Panc1 (cell line): ENCODE measurements around the gene SYNGR4. TPM values are rescaled to one million over a fixed set of nuclear protein-coding genes. Genes with fewer than 3 reads are reported as not detected.

Source experiments
- ATAC-seq: fragments of 200-7000 bp; cut with Tn5 transposase; 2 replicates; pipeline ENCODE4 v1.9.1; 2020; ENCODE audit warnings: mild to moderate bottlenecking, moderate library complexity
- BruUV-seq: library from RNA; stranded (reverse); fragments of 400-500 nt; replicated peaks from 2 replicates; lab custom pipeline; 2021; lab: Mats Ljungman, UMichigan
- CTCF ChIA-PET: fragments of 300-600 bp; sonication (Branson Sonifier 250); formaldehyde crosslinking; loops from one replicate; lab custom pipeline; 2022; ENCODE audit warnings: antibody characterized with exemption; lab: Charles Lee
- POLR2A ChIA-PET: fragments of 300-600 bp; sonication (Branson Sonifier 250); formaldehyde crosslinking; loops from one replicate; lab custom pipeline; 2022; ENCODE audit warnings: antibody characterized with exemption; lab: Charles Lee
- DNase-seq: peaks from one replicate; pipeline ENCODE4 v3.0.0-alpha.2; 2010; ENCODE audit warnings: low read depth, low spot score
- H3K27ac ChIP-seq: 2 replicates; pipeline ENCODE4 v1.5.1; 2011; ENCODE audit warnings: mild to moderate bottlenecking, low read length, inconsistent platforms
- H3K27me3 ChIP-seq: fragments of 200-500 bp; sonication (Bioruptor generic); 2 replicates; pipeline ENCODE4 v1.6.0; 2014; ENCODE audit warnings: low read length, inconsistent platforms; ENCODE audit not compliant: control insufficient read depth, insufficient read depth
- H3K36me3 ChIP-seq: fragments of 200-500 bp; sonication (Bioruptor generic); 2 replicates; pipeline ENCODE4 v1.5.1; 2014; ENCODE audit warnings: inconsistent platforms, mild to moderate bottlenecking, low read length, moderate library complexity; ENCODE audit not compliant: control insufficient read depth, insufficient read depth
- H3K4me1 ChIP-seq: 2 replicates; pipeline ENCODE4 v1.5.1; 2011; ENCODE audit warnings: inconsistent platforms, mild to moderate bottlenecking, low read length, moderate library complexity; ENCODE audit not compliant: control insufficient read depth, insufficient read depth
- H3K4me3 ChIP-seq, 2 experiments: 2 replicates each; pipeline ENCODE4 v1.5.1; 2011 to 2012; ENCODE audit warnings: low read depth in 2 of 2, low read length in 2 of 2, mild to moderate bottlenecking in 2 of 2, inconsistent platforms in 1 of 2, moderate library complexity in 1 of 2
- H3K9me3 ChIP-seq: fragments of 200-500 bp; sonication (Bioruptor generic); 2 replicates; pipeline ENCODE4 v1.5.1; 2014; ENCODE audit warnings: low read depth, mild to moderate bottlenecking, inconsistent platforms, low read length, moderate library complexity; ENCODE audit not compliant: control insufficient read depth, insufficient read depth
- POLR2AphosphoS5 ChIP-seq: IDR thresholded peaks from 2 replicates; pipeline ENCODE4 v1.6.1; 2012; ENCODE audit warnings: mild to moderate bottlenecking, low read depth, low read length, moderate library complexity
- SIN3A ChIP-seq: IDR thresholded peaks from 2 replicates; pipeline ENCODE4 v1.6.1; 2012; ENCODE audit warnings: low read depth, mild to moderate bottlenecking, low read length, moderate library complexity, borderline replicate concordance; ENCODE audit not compliant: insufficient read depth
- TCF7L2 ChIP-seq: IDR thresholded peaks from 2 replicates; pipeline ENCODE4 v1.6.1; 2011; ENCODE audit warnings: mild to moderate bottlenecking, low read depth, low read length, inconsistent platforms
- in situ Hi-C: cut with HindIII; loops from 2 replicates; pipeline ENCODE4 v1.10.0; 2016; ENCODE audit warnings: low sequenced_read_pairs, low pct_unique_long_range_greater_than_20kb
- intact Hi-C: fragments of 100-400 bp; cut with micrococcal nuclease; formaldehyde crosslinking; loops from one replicate; pipeline ENCODE4 v1.10.0; 2022; ENCODE audit not compliant: unreplicated experiment
- total RNA-seq: library from RNA; stranded (reverse); gene quantifications from one replicate; pipeline ENCODE4 v1.2.1, GENCODE V29; 2021; ENCODE audit not compliant: unreplicated experiment
- TF ChIP-seq, protein P1 (sequence below): fragments of 450-650 bp; IDR thresholded peaks from 2 replicates; pipeline ENCODE4 v1.5.1; 2017; ENCODE audit warnings: mild to moderate bottlenecking
- TF ChIP-seq, protein P2 (sequence below), 2 experiments: IDR thresholded peaks; 2 replicates each; pipeline ENCODE4 v1.6.1; 2011 to 2012; ENCODE audit warnings: low read depth in 2 of 2, control low read depth in 1 of 2, low read length in 1 of 2, mild to moderate bottlenecking in 1 of 2, moderate library complexity in 1 of 2; ENCODE audit not compliant: insufficient read depth in 1 of 2

The SYNGR4 gene
- total RNA-seq, 1 experiment from 2014 or later: 0.39 TPM

DNA sequence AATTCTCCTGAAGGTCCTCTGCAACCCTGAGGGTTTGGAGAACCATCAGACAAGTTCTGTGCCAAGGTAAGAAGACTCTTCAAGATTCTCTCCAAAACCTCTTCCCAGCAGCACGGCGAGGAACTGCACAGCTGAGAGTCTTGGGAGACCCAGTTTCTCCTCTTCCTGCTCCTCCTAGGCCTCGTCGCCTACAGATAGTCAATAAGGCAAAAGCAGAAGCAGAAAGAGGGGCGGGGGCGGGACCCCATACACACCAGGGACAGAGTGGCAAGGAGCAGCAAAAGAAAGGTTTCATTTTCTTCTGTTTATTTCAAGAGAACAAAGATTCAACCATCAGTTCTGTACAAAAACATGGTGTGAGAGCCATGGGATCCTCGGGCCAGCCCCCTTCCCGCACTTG is 18.1 kb downstream of the SYNGR4 start:
- no peak for ATAC-seq
- Histone ChIP-seq H3K4me3 (no peak overlapping the region), H3K4me1 (no peaks in the 10 kb centered on the region), H3K9me3 (no peaks in the 10 kb centered on the region), H3K27ac (no peak overlapping the region), H3K27me3 (no peaks in the 10 kb centered on the region), H3K36me3 (no peaks in the 10 kb centered on the region; the same call in 1 of the 2 replicates)
- no TSS peak for BruUV-seq
- TF ChIP-seq SIN3A (no peak), POLR2AphosphoS5 (no peak), TCF7L2 (no peak)
- TF ChIP-seq, protein P1, sequence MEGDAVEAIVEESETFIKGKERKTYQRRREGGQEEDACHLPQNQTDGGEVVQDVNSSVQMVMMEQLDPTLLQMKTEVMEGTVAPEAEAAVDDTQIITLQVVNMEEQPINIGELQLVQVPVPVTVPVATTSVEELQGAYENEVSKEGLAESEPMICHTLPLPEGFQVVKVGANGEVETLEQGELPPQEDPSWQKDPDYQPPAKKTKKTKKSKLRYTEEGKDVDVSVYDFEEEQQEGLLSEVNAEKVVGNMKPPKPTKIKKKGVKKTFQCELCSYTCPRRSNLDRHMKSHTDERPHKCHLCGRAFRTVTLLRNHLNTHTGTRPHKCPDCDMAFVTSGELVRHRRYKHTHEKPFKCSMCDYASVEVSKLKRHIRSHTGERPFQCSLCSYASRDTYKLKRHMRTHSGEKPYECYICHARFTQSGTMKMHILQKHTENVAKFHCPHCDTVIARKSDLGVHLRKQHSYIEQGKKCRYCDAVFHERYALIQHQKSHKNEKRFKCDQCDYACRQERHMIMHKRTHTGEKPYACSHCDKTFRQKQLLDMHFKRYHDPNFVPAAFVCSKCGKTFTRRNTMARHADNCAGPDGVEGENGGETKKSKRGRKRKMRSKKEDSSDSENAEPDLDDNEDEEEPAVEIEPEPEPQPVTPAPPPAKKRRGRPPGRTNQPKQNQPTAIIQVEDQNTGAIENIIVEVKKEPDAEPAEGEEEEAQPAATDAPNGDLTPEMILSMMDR: no peak
- TF ChIP-seq, protein P2, sequence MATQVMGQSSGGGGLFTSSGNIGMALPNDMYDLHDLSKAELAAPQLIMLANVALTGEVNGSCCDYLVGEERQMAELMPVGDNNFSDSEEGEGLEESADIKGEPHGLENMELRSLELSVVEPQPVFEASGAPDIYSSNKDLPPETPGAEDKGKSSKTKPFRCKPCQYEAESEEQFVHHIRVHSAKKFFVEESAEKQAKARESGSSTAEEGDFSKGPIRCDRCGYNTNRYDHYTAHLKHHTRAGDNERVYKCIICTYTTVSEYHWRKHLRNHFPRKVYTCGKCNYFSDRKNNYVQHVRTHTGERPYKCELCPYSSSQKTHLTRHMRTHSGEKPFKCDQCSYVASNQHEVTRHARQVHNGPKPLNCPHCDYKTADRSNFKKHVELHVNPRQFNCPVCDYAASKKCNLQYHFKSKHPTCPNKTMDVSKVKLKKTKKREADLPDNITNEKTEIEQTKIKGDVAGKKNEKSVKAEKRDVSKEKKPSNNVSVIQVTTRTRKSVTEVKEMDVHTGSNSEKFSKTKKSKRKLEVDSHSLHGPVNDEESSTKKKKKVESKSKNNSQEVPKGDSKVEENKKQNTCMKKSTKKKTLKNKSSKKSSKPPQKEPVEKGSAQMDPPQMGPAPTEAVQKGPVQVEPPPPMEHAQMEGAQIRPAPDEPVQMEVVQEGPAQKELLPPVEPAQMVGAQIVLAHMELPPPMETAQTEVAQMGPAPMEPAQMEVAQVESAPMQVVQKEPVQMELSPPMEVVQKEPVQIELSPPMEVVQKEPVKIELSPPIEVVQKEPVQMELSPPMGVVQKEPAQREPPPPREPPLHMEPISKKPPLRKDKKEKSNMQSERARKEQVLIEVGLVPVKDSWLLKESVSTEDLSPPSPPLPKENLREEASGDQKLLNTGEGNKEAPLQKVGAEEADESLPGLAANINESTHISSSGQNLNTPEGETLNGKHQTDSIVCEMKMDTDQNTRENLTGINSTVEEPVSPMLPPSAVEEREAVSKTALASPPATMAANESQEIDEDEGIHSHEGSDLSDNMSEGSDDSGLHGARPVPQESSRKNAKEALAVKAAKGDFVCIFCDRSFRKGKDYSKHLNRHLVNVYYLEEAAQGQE (IDR thresholded peaks at IDR 0.05; ENCODE audit: insufficient read depth in 1 of 2, low read depth in 2 of 2, low read length in 1 of 2): no peak
- intact Hi-C loops: no loop called here
- no peak for DNase-seq
- POLR2A ChIA-PET: no interaction called here
- in situ Hi-C loops: no loop called here
- CTCF ChIA-PET: no interaction called here

DNA sequence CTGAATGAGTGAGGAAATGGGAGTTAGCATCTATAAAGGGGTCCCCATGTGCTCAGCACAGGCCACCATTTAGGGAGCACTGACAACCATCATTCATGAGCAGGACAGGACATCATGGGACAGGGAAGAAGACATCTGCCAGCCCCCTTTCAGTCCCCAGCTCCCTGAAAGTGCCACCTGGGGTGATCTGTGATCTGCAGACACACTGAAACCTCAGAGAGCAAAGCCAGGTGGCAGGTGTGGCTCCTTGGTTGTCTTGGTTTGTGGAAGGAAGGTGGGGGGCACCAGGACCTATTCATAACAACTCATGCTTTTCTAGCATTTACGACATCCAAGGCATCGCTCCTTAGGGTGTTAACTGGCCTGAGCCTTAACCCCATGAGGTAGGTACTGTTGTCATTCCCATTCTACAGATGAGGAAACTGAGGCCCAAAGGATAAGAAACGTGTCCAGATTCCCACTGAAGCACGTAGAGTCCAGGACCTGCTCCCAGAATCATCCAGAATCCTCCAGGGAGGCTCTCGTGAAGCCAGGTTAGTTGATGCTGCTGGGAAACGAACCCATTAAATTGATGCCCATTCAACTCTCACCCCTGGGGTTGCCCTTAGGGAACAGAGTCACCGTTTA is 21.4 kb downstream of the SYNGR4 start:
- intact Hi-C loops (no loop called here), in situ Hi-C loops (no loop called here)
- POLR2A ChIA-PET: no interaction called here
- ATAC-seq: no peak
- CTCF ChIA-PET: no interaction called here
- H3K9me3 ChIP-seq: no peaks in the 10 kb centered on the region
- no peak overlapping the region for H3K4me3 ChIP-seq
- no peak for TF ChIP-seq POLR2AphosphoS5
- TF ChIP-seq TCF7L2: no peak
- TF ChIP-seq SIN3A: no peak
- TF ChIP-seq, protein P2 (IDR thresholded peaks at IDR 0.05; ENCODE audit: insufficient read depth in 1 of 2, low read depth in 2 of 2, low read length in 1 of 2): no peak
- TF ChIP-seq, protein P1: no peak
- no peaks in the 10 kb centered on the region for H3K27me3 ChIP-seq
- no peak overlapping the region for H3K27ac ChIP-seq
- peaks cover 9% of the 10 kb centered on the region for H3K36me3 ChIP-seq
- DNase-seq: no peak
- BruUV-seq: no TSS peak
- no peaks in the 10 kb centered on the region for H3K4me1 ChIP-seq
